HG03095 (cell line): Measurements from ENCODE around the gene POP5.
A peak's percentile ranks its signal among the peaks of the same experiment; 100 is the strongest.
"Not testable (repeated sequence)": the region's sequence is repeated elsewhere in the genome, so short reads cannot be mapped to it uniquely, and the experiment has no call there.

Source experiments
- ATAC-seq: cut with Tn5 transposase; IDR thresholded peaks from one replicate; pipeline ENCODE4 v1.9.1; 2021; ENCODE audit warnings: moderate library complexity; ENCODE audit not compliant: unreplicated experiment

Gene POP5

GRCh38 chr12:120538281-120539156 lies 42.7 kb downstream of the POP5 start:
- ATAC-seq, result no peak

- no peak for ATAC-seq
Observed at GRCh38 chr12:120537856-120538220, 43.4 kb downstream of the POP5 start.

- ATAC-seq, result no peak
Observed at GRCh38 chr12:120536064-120536791, 45.0 kb downstream of the POP5 start.

GRCh38 chr12:120534703-120535655 lies 46.2 kb downstream of the POP5 start:
- ATAC-seq, result peak; percentile 22

GRCh38 chr12:120534203-120534702 lies 46.9 kb downstream of the POP5 start, which contains the start of gene RNF10:
RNF10 (plus strand) TSS chr12:120534356; CDS start chr12:120534812, 456 bp downstream.
- ATAC-seq, result peak; percentile 45

GRCh38 chr12:120532701-120533238 lies 48.4 kb downstream of the POP5 start:
- ATAC-seq, result no peak

- not testable (repeated sequence) for ATAC-seq
Observed at GRCh38 chr12:120530418-120530761, 50.8 kb downstream of the POP5 start.

- no peak for ATAC-seq
Observed at GRCh38 chr12:120529641-120530417, 51.4 kb downstream of the POP5 start.

GRCh38 chr12:120528861-120529525 lies 52.2 kb downstream of the POP5 start, which contains the start of gene COQ5:
COQ5 (minus strand) TSS chr12:120529158; CDS start chr12:120529141, 17 bp downstream.
- ATAC-seq, result peak; percentile 58
